H9 (cell line): ENCODE results near the gene HSPA12A. TPM values are rescaled to one million over a fixed set of nuclear protein-coding genes. Genes with fewer than 3 reads are reported as not detected.
A peak's percentile ranks its signal among the peaks of the same experiment; 100 is the strongest.

Experiments
- DNase-seq: peaks from one replicate; pipeline ENCODE4 v3.0.0-alpha.2; 2017
- H2AFZ ChIP-seq: one replicate; pipeline ENCODE4 v1.6.1; 2013; ENCODE audit warnings: mild to moderate bottlenecking, low read length, control low read depth, moderate library complexity
- H2AK5ac ChIP-seq: 2 replicates; pipeline ENCODE4 v1.6.1; 2013; ENCODE audit warnings: low read length, control low read depth, mixed read lengths; ENCODE audit not compliant: insufficient read length
- H2BK120ac ChIP-seq: one replicate; pipeline ENCODE4 v1.6.1; 2013; ENCODE audit warnings: low read depth, mild to moderate bottlenecking, low read length, control low read depth, inconsistent platforms; ENCODE audit not compliant: poor library complexity, severe bottlenecking
- H2BK12ac ChIP-seq: 2 replicates; pipeline ENCODE4 v1.6.1; 2013; ENCODE audit warnings: low read length, control low read depth, mixed read lengths, low read depth; ENCODE audit not compliant: insufficient read length
- H2BK15ac ChIP-seq: 2 replicates; pipeline ENCODE4 v1.6.1; 2013; ENCODE audit warnings: low read depth, low read length, control low read depth
- H2BK20ac ChIP-seq: one replicate; pipeline ENCODE4 v1.6.1; 2013; ENCODE audit warnings: low read depth, mild to moderate bottlenecking, low read length, control low read depth, inconsistent platforms; ENCODE audit not compliant: poor library complexity, severe bottlenecking
- H2BK5ac ChIP-seq: 2 replicates; pipeline ENCODE4 v1.6.1; 2013; ENCODE audit warnings: low read length, control low read depth, mixed read lengths; ENCODE audit not compliant: insufficient read length
- H3K14ac ChIP-seq: 2 replicates; pipeline ENCODE4 v1.6.1; 2013; ENCODE audit warnings: low read length, control low read depth; ENCODE audit not compliant: insufficient read depth
- H3K18ac ChIP-seq: 2 replicates; pipeline ENCODE4 v1.6.1; 2013; ENCODE audit warnings: low read depth, mild to moderate bottlenecking, mixed read lengths, low read length, control low read depth; ENCODE audit not compliant: insufficient read length
- H3K23ac ChIP-seq: 2 replicates; pipeline ENCODE4 v1.6.1; 2013; ENCODE audit warnings: low read length, control low read depth, mixed read lengths, low read depth; ENCODE audit not compliant: insufficient read length
- H3K23me2 ChIP-seq: 2 replicates; pipeline ENCODE4 v1.6.1; 2013; ENCODE audit warnings: low read depth, mild to moderate bottlenecking, mixed read lengths, low read length, control low read depth; ENCODE audit not compliant: insufficient read length, poor library complexity, severe bottlenecking
- H3K27ac ChIP-seq: 2 replicates; pipeline ENCODE4 v1.5.1; 2013; ENCODE audit warnings: low read length, control low read depth, mixed read lengths, low read depth; ENCODE audit not compliant: insufficient read length
- H3K27me3 ChIP-seq: 2 replicates; pipeline ENCODE4 v1.6.1; 2013; ENCODE audit warnings: low read length, control low read depth, inconsistent platforms; ENCODE audit not compliant: insufficient read depth
- H3K4ac ChIP-seq: 2 replicates; pipeline ENCODE4 v1.6.1; 2013; ENCODE audit warnings: low read depth, mild to moderate bottlenecking, control low read depth, inconsistent platforms, low read length, moderate library complexity
- H3K4me1 ChIP-seq: 2 replicates; pipeline ENCODE4 v1.6.1; 2013; ENCODE audit warnings: low read length, control low read depth, inconsistent platforms; ENCODE audit not compliant: insufficient read depth
- H3K4me2 ChIP-seq: 2 replicates; pipeline ENCODE4 v1.6.1; 2013; ENCODE audit warnings: low read length, control low read depth, mixed read lengths; ENCODE audit not compliant: insufficient read length, insufficient read depth
- H3K56ac ChIP-seq: 2 replicates; pipeline ENCODE4 v1.6.1; 2013; ENCODE audit warnings: low read depth, mild to moderate bottlenecking, mixed read lengths, low read length, control low read depth; ENCODE audit not compliant: insufficient read length
- H3K79me1 ChIP-seq: 2 replicates; pipeline ENCODE4 v1.6.1; 2013; ENCODE audit warnings: low read depth, mild to moderate bottlenecking, moderate library complexity, low read length, control low read depth, inconsistent platforms; ENCODE audit not compliant: insufficient read depth, poor library complexity, severe bottlenecking
- H3K79me2 ChIP-seq: 2 replicates; pipeline ENCODE4 v1.6.1; 2013; ENCODE audit warnings: low read length, control low read depth, inconsistent platforms; ENCODE audit not compliant: insufficient read depth
- H3K9ac ChIP-seq: 2 replicates; pipeline ENCODE4 v1.6.1; 2013; ENCODE audit warnings: low read length, control low read depth, mixed read lengths; ENCODE audit not compliant: insufficient read length; ENCODE audit errors: extremely low read depth
- H3K9me3 ChIP-seq: one replicate; pipeline ENCODE4 v1.6.1; 2013; ENCODE audit warnings: low read depth, low read length, inconsistent platforms; ENCODE audit not compliant: control insufficient read depth
- H3T11ph ChIP-seq: one replicate; pipeline ENCODE4 v1.6.1; 2013; ENCODE audit warnings: mild to moderate bottlenecking, low read length, control low read depth, inconsistent platforms
- H4K20me1 ChIP-seq: one replicate; pipeline ENCODE4 v1.6.1; 2013; ENCODE audit not compliant: control insufficient read depth, insufficient read length, insufficient read depth
- H4K5ac ChIP-seq: 2 replicates; pipeline ENCODE4 v1.6.1; 2013; ENCODE audit warnings: low read depth, mild to moderate bottlenecking, mixed read lengths, low read length, control low read depth; ENCODE audit not compliant: insufficient read length
- H4K8ac ChIP-seq: replicated peaks from 2 replicates; pipeline ENCODE4 v1.6.1; 2013; ENCODE audit warnings: low read length, control low read depth, mixed read lengths, low read depth; ENCODE audit not compliant: insufficient read length
- H4K91ac ChIP-seq: 2 replicates; pipeline ENCODE4 v1.6.1; 2013; ENCODE audit warnings: low read depth, mild to moderate bottlenecking, moderate library complexity, mixed read lengths, low read length, control low read depth; ENCODE audit not compliant: insufficient read length
- H3K27ac Mint-ChIP-seq, 3 experiments: 2 replicates in 2 of 3; 3 replicates in 1 of 3; pipeline ENCODE4 v1.8.0; 2020 to 2021; ENCODE audit warnings: mixed read lengths in 3 of 3, mild to moderate bottlenecking in 1 of 3, moderate library complexity in 1 of 3
- H3K27me3 Mint-ChIP-seq: 2 replicates; pipeline ENCODE4 v1.8.0; 2021; ENCODE audit warnings: low read depth, mild to moderate bottlenecking, moderate library complexity, mixed read lengths
- H3K36me3 Mint-ChIP-seq, 3 experiments: 2 replicates in 2 of 3; 3 replicates in 1 of 3; pipeline ENCODE4 v1.8.0; 2020 to 2021; ENCODE audit warnings: low read depth in 3 of 3, mixed read lengths in 3 of 3; ENCODE audit not compliant: insufficient read depth in 1 of 3
- H3K4me1 Mint-ChIP-seq, 2 experiments: 2 replicates each; pipeline ENCODE4 v1.8.0; 2020; ENCODE audit warnings: mixed read lengths in 2 of 2
- H3K4me3 Mint-ChIP-seq, 2 experiments: 2 replicates in 1 of 2; 3 replicates in 1 of 2; pipeline ENCODE4 v1.8.0; 2020 to 2021; ENCODE audit warnings: mild to moderate bottlenecking in 2 of 2, mixed read lengths in 2 of 2, moderate library complexity in 1 of 2
- H3K9me3 Mint-ChIP-seq, 2 experiments: 2 replicates in 1 of 2; 3 replicates in 1 of 2; pipeline ENCODE4 v1.8.0; 2020; ENCODE audit warnings: mild to moderate bottlenecking in 2 of 2, mixed read lengths in 2 of 2, moderate library complexity in 1 of 2
- CTCF ChIP-seq: fragments of 200-600 bp; sonication (generic); conservative IDR thresholded peaks from 3 replicates; pipeline ENCODE4 v1.8.0; 2021; ENCODE audit warnings: antibody characterized with exemption, mild to moderate bottlenecking
- WGBS: extraction: QIAGEN DNeasy Blood & Tissue Kit; methylation state at CpG from one replicate; pipeline ENCODE4 v1.1.7; 2013; ENCODE audit warnings: missing lambda C conversion rate, low lambda C conversion rate, mixed read lengths; ENCODE audit not compliant: insufficient read length; ENCODE audit errors: extremely low coverage; 5-methylcytosine and 5-hydroxymethylcytosine counted together
- total RNA-seq: library from RNA; stranded (reverse); gene quantifications from 2 replicates; pipeline ENCODE4 v1.2.1, GENCODE V29; 2021

HSPA12A gene
- total RNA-seq, 1 experiment from 2014 or later, result 3.2 TPM

GRCh38 chr10:116698364-116698763, 44.0 kb downstream of the HSPA12A start:
- WGBS, result no CpG with 5 or more reads among the region's 9 CpGs
- H3K9me3 Mint-ChIP-seq, result no peaks in the 10 kb centered on the region; a peak in 1 of 5 replicates
- Histone ChIP-seq H3K9ac (no peak overlapping the region), H3K56ac (no peak overlapping the region), H3K9me3 (no peaks in the 10 kb centered on the region), H2BK15ac (no peak overlapping the region), H3K23me2 (no peaks in the 10 kb centered on the region), H3K4ac (no peak overlapping the region), H3K79me2 (no peaks in the 10 kb centered on the region), H2BK12ac (no peak overlapping the region), H3K79me1 (no peaks in the 10 kb centered on the region), H3K4me1 (peaks cover 8% of the 10 kb centered on the region), H3K4me2 (no peak overlapping the region), H4K8ac (no peak overlapping the region), H2BK20ac (no peak overlapping the region), H3K14ac (no peak overlapping the region), H4K5ac (no peak overlapping the region), H3T11ph (no peak overlapping the region), H3K18ac (no peak overlapping the region), H3K23ac (no peak overlapping the region), H3K27ac (no peak overlapping the region), H4K20me1 (no peaks in the 10 kb centered on the region), H2AFZ (no peak overlapping the region), H2AK5ac (no peak overlapping the region), H2BK5ac (no peak overlapping the region), H3K27me3 (no peaks in the 10 kb centered on the region), H2BK120ac (no peak overlapping the region), H4K91ac (no peak overlapping the region)
- peaks cover 41 to 44% of the 10 kb centered on the region in 2 experiments for H3K4me1 Mint-ChIP-seq
- peaks cover 0 to 5% (median 0%) of the 10 kb centered on the region in 3 experiments; a peak in 2 of 7 replicates for H3K36me3 Mint-ChIP-seq
- peak; percentile 32; the same call in 2 of the 3 replicates for TF ChIP-seq CTCF
- no peak overlapping the region for H3K4me3 Mint-ChIP-seq
- DNase-seq, result no peak
- peaks cover 15% of the 10 kb centered on the region for H3K27me3 Mint-ChIP-seq
- H3K27ac Mint-ChIP-seq, result no peak overlapping the region; a peak in 1 of 7 replicates
